Tibial nerve (tissue), 4 donors: Measurements from ENCODE around the gene ASIC2.

Experiments
- EP300 ChIP-seq, 2 donors: sonication (generic); formaldehyde crosslinking; IDR thresholded peaks; one replicate each; pipeline ENCODE4 v1.6.1; 2017; ENCODE audit warnings: antibody characterized with exemption in 2 of 2, mild to moderate bottlenecking in 1 of 2
- TF ChIP-seq, protein P1 (sequence below), 5 experiments: fragments of 200-600 bp in 3 of 5; fragments of 450-650 bp in 2 of 5; sonication (generic) in 3 of 5; IDR thresholded peaks; one replicate each; pipeline ENCODE4 v1.5.1; 2016 to 2019; ENCODE audit warnings: antibody characterized with exemption in 5 of 5, mild to moderate bottlenecking in 3 of 5, moderate library complexity in 2 of 5

- TF ChIP-seq, protein P1, sequence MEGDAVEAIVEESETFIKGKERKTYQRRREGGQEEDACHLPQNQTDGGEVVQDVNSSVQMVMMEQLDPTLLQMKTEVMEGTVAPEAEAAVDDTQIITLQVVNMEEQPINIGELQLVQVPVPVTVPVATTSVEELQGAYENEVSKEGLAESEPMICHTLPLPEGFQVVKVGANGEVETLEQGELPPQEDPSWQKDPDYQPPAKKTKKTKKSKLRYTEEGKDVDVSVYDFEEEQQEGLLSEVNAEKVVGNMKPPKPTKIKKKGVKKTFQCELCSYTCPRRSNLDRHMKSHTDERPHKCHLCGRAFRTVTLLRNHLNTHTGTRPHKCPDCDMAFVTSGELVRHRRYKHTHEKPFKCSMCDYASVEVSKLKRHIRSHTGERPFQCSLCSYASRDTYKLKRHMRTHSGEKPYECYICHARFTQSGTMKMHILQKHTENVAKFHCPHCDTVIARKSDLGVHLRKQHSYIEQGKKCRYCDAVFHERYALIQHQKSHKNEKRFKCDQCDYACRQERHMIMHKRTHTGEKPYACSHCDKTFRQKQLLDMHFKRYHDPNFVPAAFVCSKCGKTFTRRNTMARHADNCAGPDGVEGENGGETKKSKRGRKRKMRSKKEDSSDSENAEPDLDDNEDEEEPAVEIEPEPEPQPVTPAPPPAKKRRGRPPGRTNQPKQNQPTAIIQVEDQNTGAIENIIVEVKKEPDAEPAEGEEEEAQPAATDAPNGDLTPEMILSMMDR (IDR thresholded peaks at IDR 0.05), result no peak
- TF ChIP-seq EP300 (IDR thresholded peaks at IDR 0.05), result no peak
These were observed 47.9 kb downstream of the ASIC2 start for GRCh38 chr17:33245183-33245582.
